ENCODE results near the gene SYNPO2L.

Gene SYNPO2L

GRCh38 chr10:73601486-73601921, 54.3 kb downstream of the SYNPO2L start:
- peak; percentile 2 for DNase-seq

- DNase-seq = no peak
These were observed 58.5 kb downstream of the SYNPO2L start for GRCh38 chr10:73597346-73597745.

All from NCI-H1092 (cell line).